HepG2 (cell line): ENCODE measurements around the gene ANKRD60. TPM values are rescaled to one million over a fixed set of nuclear protein-coding genes. Genes with fewer than 3 reads are reported as not detected.

ENCODE experiments used
- ATAC-seq: fragments of 200-7000 bp; cut with Tn5 transposase; 3 replicates; pipeline ENCODE4 v1.9.1; 2020; ENCODE audit warnings: mild to moderate bottlenecking, moderate library complexity
- BruUV-seq: library from RNA; stranded (reverse); fragments of 400-500 nt; replicated peaks from 2 replicates; lab custom pipeline; 2021; lab: Mats Ljungman, UMichigan
- CTCF ChIA-PET: fragments of 300-600 bp; formaldehyde crosslinking; extraction: SDS; loops from one replicate; lab custom pipeline; 2021; ENCODE audit warnings: low total read pairs, inconsistent platforms, low intra/inter-chr PET ratio; lab: Yijun Ruan, JAX
- POLR2A ChIA-PET: fragments of 350-600 bp; sonication (Branson Sonifier 250); formaldehyde crosslinking; loops from one replicate; lab custom pipeline; 2020; ENCODE audit warnings: antibody characterized with exemption, inconsistent platforms; lab: Yijun Ruan, JAX
- DNase-seq: peaks from one replicate; pipeline ENCODE4 v3.0.0-alpha.2; 2015; ENCODE audit warnings: low spot score
- FAIRE-seq: peaks from 3 replicates; lab custom pipeline; 2011; peaks lifted over from hg19 to GRCh38; lab: Jason Lieb, UNC
- H2AFZ ChIP-seq: one replicate; pipeline ENCODE4 v1.6.1; 2011; ENCODE audit warnings: low read length, inconsistent platforms
- H3K27ac ChIP-seq: fragments of 300-600 bp; 3 replicates; pipeline ENCODE4 v1.8.0; 2011; ENCODE audit warnings: mixed run types, mild to moderate bottlenecking, mixed read lengths, low read length, inconsistent platforms; ENCODE audit not compliant: insufficient read depth; ENCODE audit errors: extremely low read length
- H3K27me3 ChIP-seq, 2 experiments: fragments of 200-600 bp in 1 of 2; 2 replicates in 1 of 2; 3 replicates in 1 of 2; pipeline versions ENCODE4 v1.6.0 to v1.8.0; 2011; ENCODE audit warnings: low read length in 2 of 2, mild to moderate bottlenecking in 2 of 2, moderate library complexity in 2 of 2, inconsistent platforms in 1 of 2; ENCODE audit not compliant: insufficient read depth in 2 of 2, control insufficient read depth in 1 of 2
- H3K36me3 ChIP-seq, 2 experiments: fragments of 200-600 bp in 1 of 2; replicated peaks in 1 of 2; 2 replicates in 1 of 2; 3 replicates in 1 of 2; pipeline versions ENCODE4 v1.5.1 to v1.8.0; 2011; ENCODE audit warnings: low read length in 2 of 2, inconsistent platforms in 1 of 2; ENCODE audit not compliant: insufficient read depth in 2 of 2, control insufficient read depth in 1 of 2
- H3K4me1 ChIP-seq: 2 replicates; pipeline ENCODE4 v1.5.1; 2012; ENCODE audit warnings: low read length, inconsistent platforms; ENCODE audit not compliant: insufficient read depth
- H3K4me2 ChIP-seq: 2 replicates; pipeline ENCODE4 v1.6.0; 2011; ENCODE audit warnings: low read depth, low read length, inconsistent platforms
- H3K4me3 ChIP-seq, 3 experiments: fragments of 200-600 bp in 1 of 3; sonication (generic), shearing (Covaris generic) in 1 of 3; replicated peaks in 1 of 3; 2 replicates each; pipeline ENCODE4 v1.5.1; 2011 to 2016; ENCODE audit warnings: low read length in 3 of 3, inconsistent platforms in 2 of 3, low read depth in 2 of 3, mild to moderate bottlenecking in 2 of 3, control low read depth in 1 of 3, mixed read lengths in 1 of 3; ENCODE audit not compliant: insufficient read depth in 1 of 3
- H3K79me2 ChIP-seq: one replicate; pipeline ENCODE4 v1.6.1; 2011; ENCODE audit warnings: low read length, inconsistent platforms; ENCODE audit not compliant: insufficient read depth
- H3K9ac ChIP-seq: 2 replicates; pipeline ENCODE4 v1.6.0; 2011; ENCODE audit warnings: mild to moderate bottlenecking, low read depth, low read length, inconsistent platforms; ENCODE audit not compliant: insufficient read depth
- H3K9me3 ChIP-seq: 2 replicates; pipeline ENCODE4 v1.5.1; 2012; ENCODE audit warnings: mild to moderate bottlenecking, low read length
- H4K20me1 ChIP-seq: 2 replicates; pipeline ENCODE4 v1.6.0; 2011; ENCODE audit warnings: inconsistent platforms, mild to moderate bottlenecking, low read length, moderate library complexity; ENCODE audit not compliant: insufficient read depth
- ATF7 ChIP-seq, 2 experiments: fragments of 450-650 bp in 1 of 2; sonication (generic) in 1 of 2; formaldehyde crosslinking in 1 of 2; IDR thresholded peaks; 2 replicates each; pipeline versions ENCODE4 v1.4.0 to v1.6.1; 2016 to 2020; ENCODE audit warnings: antibody characterized with exemption in 1 of 2, mild to moderate bottlenecking in 1 of 2, missing genetic modification reagents in 1 of 2
- CEBPB ChIP-seq: IDR thresholded peaks from 2 replicates; pipeline ENCODE4 v1.6.1; 2011; ENCODE audit warnings: low read depth, low read length, improper control_type of control experiment, borderline replicate concordance
- CREB1 ChIP-seq, 2 experiments: fragments of 450-650 bp in 1 of 2; IDR thresholded peaks; 2 replicates each; pipeline ENCODE4 v1.6.1; 2016 to 2017; ENCODE audit warnings: control low read depth in 1 of 2, mild to moderate bottlenecking in 1 of 2, missing compliant biosample characterization in 1 of 2, missing genetic modification characterization in 1 of 2
- DNMT1 ChIP-seq: sonication (generic); formaldehyde crosslinking; IDR thresholded peaks from 2 replicates; pipeline ENCODE4 v1.5.1; 2020; ENCODE audit warnings: mild to moderate bottlenecking, missing genetic modification reagents
- EED ChIP-seq: sonication (generic); formaldehyde crosslinking; IDR thresholded peaks from 2 replicates; pipeline ENCODE4 v1.5.0; 2020; ENCODE audit warnings: mild to moderate bottlenecking, missing genetic modification reagents
- GPN1 ChIP-seq: sonication (generic); formaldehyde crosslinking; IDR thresholded peaks from 2 replicates; pipeline ENCODE4 v1.5.1; 2020; ENCODE audit warnings: missing genetic modification reagents, borderline replicate concordance
- HNRNPUL1 ChIP-seq: fragments of 200-400 bp; formaldehyde crosslinking; IDR thresholded peaks from 2 replicates; pipeline ENCODE4 v1.6.1; 2017; ENCODE audit warnings: low read depth, mild to moderate bottlenecking, low read length, moderate library complexity
- HOXA9 ChIP-seq: sonication (generic); formaldehyde crosslinking; IDR thresholded peaks from 2 replicates; pipeline ENCODE4 v1.8.1; 2022; ENCODE audit warnings: missing genetic modification reagents, mild to moderate bottlenecking, moderate library complexity, borderline replicate concordance
- KAT2B ChIP-seq: fragments of 150-350 bp; IDR thresholded peaks from 2 replicates; pipeline ENCODE4 v1.6.1; 2014; ENCODE audit warnings: low read depth, low read length, borderline replicate concordance
- KLF6 ChIP-seq: IDR thresholded peaks from 2 replicates; pipeline ENCODE4 v1.8.0; 2016; ENCODE audit warnings: missing biosample characterization, missing genetic modification reagents
- PHB2 ChIP-seq: fragments of 450-650 bp; IDR thresholded peaks from 2 replicates; pipeline ENCODE4 v1.6.1; 2018; ENCODE audit not compliant: partially characterized antibody
- SRSF4 ChIP-seq: fragments of 200-400 bp; formaldehyde crosslinking; IDR thresholded peaks from one replicate; pipeline ENCODE4 v1.6.1; 2018; ENCODE audit warnings: mild to moderate bottlenecking, low read depth, low read length, moderate library complexity; ENCODE audit not compliant: poor library complexity, severe bottlenecking
- YEATS4 ChIP-seq: sonication (generic); formaldehyde crosslinking; IDR thresholded peaks from 2 replicates; pipeline ENCODE4 v1.4.0; 2020; ENCODE audit warnings: missing genetic modification reagents, borderline replicate concordance
- ZNF75D ChIP-seq: sonication (generic); formaldehyde crosslinking; IDR thresholded peaks from 2 replicates; pipeline ENCODE4 v1.8.1; 2023; ENCODE audit warnings: missing genetic modification reagents, mild to moderate bottlenecking, borderline replicate concordance
- ZNF766 ChIP-seq: sonication (generic); formaldehyde crosslinking; IDR thresholded peaks from 2 replicates; pipeline ENCODE4 v1.5.0; 2020; ENCODE audit warnings: missing genetic modification reagents, borderline replicate concordance
- WGBS: methylation state at CpG from one replicate; pipeline ENCODE4 v1.1.6; 2017; ENCODE audit warnings: low lambda C conversion rate; 5-methylcytosine and 5-hydroxymethylcytosine counted together
- in situ Hi-C: cut with HindIII; loops from 2 replicates; pipeline ENCODE4 v1.10.0; 2017; ENCODE audit warnings: low pct_unique_long_range_greater_than_20kb; ENCODE audit not compliant: extremely low pct_ligation_motif_present
- intact Hi-C: fragments of 100-400 bp; cut with micrococcal nuclease; formaldehyde crosslinking; loops from one replicate; pipeline ENCODE4 v1.10.0; 2022; ENCODE audit not compliant: unreplicated experiment
- polyA plus RNA-seq, 8 experiments: library from polyadenylated mRNA; depleted of rRNA in 3 of 8; stranded (reverse) in 7 of 8; unstranded in 1 of 8; fragments of >200 nt; fragmentation: Illumina TruSeq in 4 of 8; extraction: Trizol in 4 of 8; gene quantifications; 2 replicates each; pipeline versions ENCODE4 v1.2.1 to v1.2.3, GENCODE V29; 2011 to 2016; ENCODE audit warnings: low read depth in 4 of 8, missing spikeins in 1 of 8, mixed read lengths in 1 of 8; ENCODE audit not compliant: insufficient read depth in 1 of 8
- total RNA-seq, 5 experiments: library from RNA; depleted of rRNA; stranded (reverse); fragments of >200 nt; fragmentation: Illumina TruSeq; extraction: Trizol; gene quantifications; 2 replicates each; pipeline ENCODE4 v1.2.3, GENCODE V29; 2016; ENCODE audit warnings: low read depth in 1 of 5
- TF ChIP-seq, protein P1 (sequence below): sonication (generic); formaldehyde crosslinking; IDR thresholded peaks from 2 replicates; pipeline ENCODE4 v1.8.0; 2022; ENCODE audit warnings: missing genetic modification reagents, mild to moderate bottlenecking, inconsistent platforms, borderline replicate concordance

ANKRD60 gene
- total and polyA plus RNA-seq, 2 of the 13 experiments (the other 11 are each of a cell fraction or from before 2014, with no cell fraction given) = not detected

- TF ChIP-seq ZNF766 (CRISPR knock-in tag) (no peak), ZNF75D (CRISPR knock-in tag) (no peak), GPN1 (CRISPR knock-in tag) (no peak), KAT2B (no peak), HNRNPUL1 (no peak), EED (CRISPR knock-in tag) (no peak)
- TF ChIP-seq, protein P1, sequence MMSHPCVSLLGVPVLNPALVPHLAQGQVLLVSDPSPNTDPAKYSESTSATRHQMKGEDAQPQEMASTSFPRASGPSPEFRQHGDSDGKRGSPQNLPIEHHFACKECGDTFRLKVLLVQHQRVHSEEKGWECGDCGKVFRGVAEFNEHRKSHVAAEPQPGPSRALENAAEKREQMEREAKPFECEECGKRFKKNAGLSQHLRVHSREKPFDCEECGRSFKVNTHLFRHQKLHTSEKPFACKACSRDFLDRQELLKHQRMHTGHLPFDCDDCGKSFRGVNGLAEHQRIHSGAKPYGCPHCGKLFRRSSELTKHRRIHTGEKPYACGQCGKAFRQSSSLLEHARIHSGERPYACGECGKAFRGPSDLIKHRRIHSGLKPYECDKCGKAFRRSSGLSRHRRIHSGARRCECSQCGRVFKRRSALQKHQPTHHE = no peak
Measured at GRCh38 chr20:58222446-58222845, 6.0 kb downstream of the ANKRD60 start (continued).

GRCh38 chr20:58219342-58219700, 9.1 kb downstream of the ANKRD60 start:
- ATAC-seq (no peak), FAIRE-seq (no peak), DNase-seq (no peak)
- Histone ChIP-seq H3K9me3 (peaks cover 19% of the 10 kb centered on the region), H3K79me2 (no peaks in the 10 kb centered on the region), H3K4me1 (no peaks in the 10 kb centered on the region), H4K20me1 (no peaks in the 10 kb centered on the region), H3K36me3 (no peaks in the 10 kb centered on the region), H2AFZ (no peak overlapping the region), H3K9ac (no peak overlapping the region), H3K4me3 (no peak overlapping the region), H3K27ac (no peak overlapping the region), H3K4me2 (no peak overlapping the region), H3K27me3 (peaks cover 14 to 52% of the 10 kb centered on the region in 2 experiments; a peak in 4 of 5 replicates)
- in situ Hi-C loops = loop anchor here (25.0 kb wide), 1 partner anchor 832 kb away; the partner anchor contains the start of gene RBM38
- TF ChIP-seq ATF7 (IDR thresholded peaks at IDR 0.05) = peak; percentile 67
- TF ChIP-seq ATF7 (CRISPR knock-in tag; IDR thresholded peaks at IDR 0.05) = no peak
- TF ChIP-seq KLF6 (CRISPR knock-in tag) = no peak
- no peak for TF ChIP-seq HOXA9 (CRISPR knock-in tag)
- no peak for TF ChIP-seq SRSF4
- TF ChIP-seq DNMT1 (CRISPR knock-in tag) = no peak
- TF ChIP-seq CEBPB = peak; percentile 63; the same call in 1 of the 2 replicates
- peak; percentile 28; the same call in 1 of the 2 replicates for TF ChIP-seq CREB1 (IDR thresholded peaks at IDR 0.05)
- TF ChIP-seq CREB1 (CRISPR knock-in tag; IDR thresholded peaks at IDR 0.05) = no peak
- no peak for TF ChIP-seq PHB2
- TF ChIP-seq YEATS4 (CRISPR knock-in tag) = no peak
- WGBS = 15% methylated on average over 4 of the region's 4 CpGs
- intact Hi-C loops = no loop called here
- ChIA-PET CTCF (no interaction called here), POLR2A (no interaction called here)
- BruUV-seq = no TSS peak
